Posterior cingulate gyrus (tissue), 11 donors: ENCODE measurements around the gene SLX1B.
"Not testable (repeated sequence)": the region's sequence is repeated elsewhere in the genome, so short reads cannot be mapped to it uniquely, and the experiment has no call there.

Experiments used
- DNase-seq, 10 donors: peaks; one replicate each; pipeline versions ENCODE4 v3.0.0 to v3.0.0-alpha.2; 2020 to 2021; ENCODE audit warnings: mixed read lengths in 3 of 10
- intact Hi-C: fragments of 100-400 bp; cut with DNase I; formaldehyde crosslinking; loops from one replicate; pipeline ENCODE4 v1.15.1; 2023

The SLX1B gene

DNA sequence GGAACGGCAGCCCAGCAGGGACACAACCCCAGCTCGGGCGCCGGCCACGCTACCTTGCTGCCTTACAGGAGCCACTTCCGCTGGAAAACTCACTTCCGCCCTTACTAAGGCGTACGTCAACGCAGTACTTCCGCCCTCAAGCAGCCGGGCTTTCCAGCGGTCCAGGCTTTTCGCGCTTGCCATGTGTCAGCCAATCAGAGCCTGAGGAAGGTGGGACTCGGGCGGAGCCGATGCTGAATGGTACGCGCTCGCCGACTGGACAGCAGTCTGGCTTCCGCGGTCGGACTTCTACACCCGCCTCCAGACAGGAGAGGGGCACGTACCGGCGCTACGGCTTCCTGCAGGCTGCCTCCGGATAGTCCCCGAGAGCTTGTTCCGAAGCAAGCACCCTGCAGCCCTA, at the start of gene SLX1B, which contains the start of gene BOLA2:
Gene SLX1B (plus strand): TSS at position 265 of the 400 bp plus-strand sequence.
Gene BOLA2 (minus strand): TSS at position 83 of the 400 bp plus-strand sequence. CDS start 98 bp downstream, outside the sequence.
- DNase-seq, intact Hi-C loops: not testable (repeated sequence)

DNA sequence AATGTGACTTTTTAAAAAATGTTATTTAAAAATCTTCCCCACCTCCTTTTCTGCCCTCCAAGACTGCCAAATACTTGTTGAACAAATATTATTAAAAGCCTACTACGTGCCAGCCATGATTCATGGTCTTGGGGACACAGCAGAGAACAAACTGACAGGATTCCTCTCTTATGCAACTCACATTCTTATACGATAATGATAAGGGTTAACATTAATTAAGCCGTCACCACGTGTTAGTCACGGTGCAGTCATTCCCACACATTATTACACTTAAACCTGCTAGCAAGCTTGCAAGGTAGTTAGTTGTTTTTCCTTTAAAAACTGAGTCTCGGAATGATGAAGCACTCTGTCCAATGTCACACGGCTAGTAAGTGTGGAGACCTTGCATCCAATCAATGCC, 49.1 kb upstream of the SLX1B start:
- intact Hi-C loops, DNase-seq: not testable (repeated sequence)

DNA sequence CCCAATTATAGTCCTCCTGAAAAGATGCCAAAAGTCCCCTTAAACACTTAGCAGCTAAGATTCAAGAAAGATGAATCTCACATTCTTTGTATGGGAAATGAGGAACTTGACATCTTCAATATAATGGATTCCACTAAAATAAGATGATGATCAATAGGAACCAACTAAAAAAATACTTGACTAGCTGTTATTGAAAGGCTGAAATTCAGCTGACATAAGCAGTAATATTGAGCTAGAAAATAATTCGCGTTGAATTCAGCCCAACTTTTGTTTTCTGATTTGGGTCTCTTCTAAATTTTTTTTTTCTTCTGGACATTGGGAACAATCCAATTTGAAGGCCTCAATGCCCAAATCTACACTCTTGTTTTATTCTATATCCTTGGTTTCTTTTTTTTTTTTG, 30.7 kb upstream of the SLX1B start:
- DNase-seq, intact Hi-C loops: not testable (repeated sequence)

DNA sequence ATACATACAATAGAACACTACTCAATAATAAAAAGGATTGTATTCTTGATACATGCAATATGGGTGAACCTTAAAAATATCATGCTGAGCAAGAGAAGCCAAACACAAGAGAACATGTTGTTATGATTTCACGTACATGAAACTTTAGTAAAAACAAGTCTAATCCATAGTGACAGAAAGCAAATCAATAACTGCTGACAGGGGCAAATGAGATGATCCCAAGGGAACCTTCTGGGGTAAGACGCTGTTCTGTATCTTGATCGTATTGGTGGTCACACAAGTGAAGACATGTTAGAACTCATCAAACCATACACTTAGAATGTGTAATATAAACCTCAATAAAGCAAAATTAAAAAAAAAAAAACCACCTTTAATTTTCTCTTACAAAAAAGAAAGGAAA, 28.9 kb upstream of the SLX1B start:
- DNase-seq, intact Hi-C loops: not testable (repeated sequence)

DNA sequence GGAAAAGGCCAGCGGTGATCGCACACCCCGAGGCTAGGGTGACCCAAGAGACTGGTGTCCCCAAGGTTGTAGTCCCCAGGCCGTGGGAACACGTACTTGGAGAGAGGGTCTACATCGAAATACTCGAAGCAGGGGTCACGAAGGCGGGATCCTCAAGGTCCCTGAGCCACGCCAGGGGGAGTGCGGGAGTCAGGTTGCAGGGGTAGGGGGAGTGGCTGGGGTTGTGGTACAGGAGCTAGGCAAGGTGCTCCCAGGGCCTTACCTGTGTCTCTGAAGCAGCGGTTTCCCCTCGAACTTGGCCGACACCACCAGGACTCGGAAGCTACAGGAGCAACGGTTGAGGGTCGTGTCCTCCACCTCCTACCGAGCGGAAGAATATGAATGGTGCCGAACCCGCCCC, 579 bp upstream of the SLX1B start:
- DNase-seq, intact Hi-C loops: not testable (repeated sequence)

DNA sequence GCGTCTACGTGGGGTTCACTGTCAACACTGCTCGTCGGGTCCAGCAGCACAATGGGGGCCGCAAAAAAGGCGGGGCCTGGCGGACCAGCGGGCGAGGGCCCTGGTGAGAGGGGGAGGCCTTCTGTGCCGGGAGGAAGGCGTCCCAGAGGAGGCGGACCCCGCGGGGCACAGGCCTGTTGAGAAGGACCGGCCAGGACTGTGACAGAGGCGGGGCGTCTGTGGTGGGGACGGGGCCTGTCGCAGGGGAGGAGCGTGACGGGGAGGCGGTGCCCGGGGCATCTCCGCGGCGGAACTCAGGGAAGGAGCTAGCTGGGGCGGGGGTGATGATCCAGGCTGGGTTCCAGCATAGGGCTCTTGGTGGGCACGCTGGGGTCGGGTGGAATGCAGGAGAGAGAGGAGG, 495 bp downstream of the SLX1B start:
- intact Hi-C loops, DNase-seq: not testable (repeated sequence)

DNA sequence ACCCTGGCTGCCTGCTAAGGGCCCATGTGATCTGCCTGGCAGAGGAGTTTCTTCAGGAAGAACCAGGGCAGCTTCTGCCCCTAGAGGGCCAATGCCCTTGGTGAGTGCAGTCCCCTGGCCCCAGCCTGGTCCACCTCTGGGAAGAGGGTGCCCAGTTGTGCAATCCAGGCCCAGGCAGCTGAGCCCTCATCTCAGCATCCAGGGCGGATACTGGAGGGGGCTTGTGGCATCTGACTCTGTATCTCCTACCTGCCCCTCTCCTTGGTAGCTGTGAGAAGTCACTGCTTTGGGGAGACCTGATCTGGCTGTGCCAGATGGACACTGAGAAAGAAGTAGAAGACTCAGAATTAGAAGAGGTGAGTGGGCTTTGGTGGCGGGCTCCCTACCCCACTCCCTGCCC, 3.3 kb downstream of the SLX1B start:
- intact Hi-C loops = not testable (repeated sequence)
- DNase-seq = peak in 2 of 10 donors; percentile 39 to 49

DNA sequence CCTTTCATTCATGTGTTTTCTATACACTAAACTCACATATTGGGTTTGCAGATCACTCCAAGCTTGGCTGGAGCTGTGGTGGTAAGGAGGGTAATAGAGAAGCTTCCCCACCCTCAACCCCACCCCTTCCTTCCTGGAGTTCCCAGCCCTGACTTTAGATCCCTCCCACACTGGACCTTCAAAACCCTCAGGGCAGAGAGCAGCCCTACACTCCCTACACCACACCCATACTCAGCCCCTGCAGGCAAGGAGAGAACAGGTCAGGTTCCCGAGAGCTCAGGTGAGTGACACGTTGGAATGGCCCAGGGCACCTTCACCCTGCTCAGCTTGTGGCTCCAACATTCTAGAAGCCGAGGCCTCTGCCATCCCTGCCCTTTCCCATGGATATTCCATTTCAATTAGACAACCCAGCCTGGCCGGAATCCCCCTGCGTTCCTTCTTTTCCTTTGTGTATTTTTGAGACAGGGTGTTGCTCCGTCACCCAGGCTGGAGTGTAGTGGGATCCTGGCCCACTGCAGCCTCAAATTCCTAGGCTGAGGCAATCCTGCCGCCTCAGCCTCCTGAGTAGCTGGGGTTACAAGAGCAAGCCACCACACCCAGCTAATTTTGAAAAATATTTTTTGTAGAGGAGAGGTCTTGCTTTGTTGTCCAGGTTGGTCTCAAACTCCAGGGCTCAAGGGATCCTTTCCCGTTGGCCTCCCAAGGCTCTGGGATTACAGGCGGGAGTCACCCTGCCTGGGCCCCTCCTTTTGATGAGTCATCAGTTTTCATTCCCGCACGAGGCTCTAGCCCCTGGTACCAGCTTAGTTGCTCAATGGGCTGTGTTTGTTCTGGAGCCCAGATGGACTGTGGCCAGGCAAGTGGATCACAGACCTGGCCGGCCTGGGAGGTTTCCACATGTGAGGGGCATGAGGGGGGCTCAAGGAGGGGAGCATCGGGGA, 5.6 kb downstream of the SLX1B start, which contains the start of gene SULT1A4:
Gene SULT1A4 (plus strand): TSS at position 208 of the 941 bp plus-strand sequence. CDS start 1,473 bp downstream, outside the sequence.
- DNase-seq, intact Hi-C loops: not testable (repeated sequence)

DNA sequence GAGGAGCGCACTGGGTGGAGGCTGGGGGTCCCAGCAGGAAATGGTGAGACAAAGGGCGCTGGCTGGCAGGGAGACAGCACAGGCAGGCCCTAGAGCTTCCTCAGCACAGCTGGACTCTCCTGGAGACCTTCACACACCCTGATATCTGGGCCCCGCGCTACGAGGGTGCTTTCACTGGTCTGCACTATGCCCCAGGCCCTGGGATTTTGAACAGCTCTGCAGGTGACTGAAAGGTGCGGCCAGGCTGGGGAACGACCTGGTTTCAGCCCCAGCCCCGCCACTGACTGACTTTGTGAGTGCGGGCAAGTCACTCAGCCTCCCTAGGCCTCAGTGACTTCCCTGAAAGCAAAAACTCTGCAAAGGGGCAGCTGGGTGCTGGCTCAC, 6.3 kb downstream of the SLX1B start:
- DNase-seq, intact Hi-C loops: not testable (repeated sequence)

DNA sequence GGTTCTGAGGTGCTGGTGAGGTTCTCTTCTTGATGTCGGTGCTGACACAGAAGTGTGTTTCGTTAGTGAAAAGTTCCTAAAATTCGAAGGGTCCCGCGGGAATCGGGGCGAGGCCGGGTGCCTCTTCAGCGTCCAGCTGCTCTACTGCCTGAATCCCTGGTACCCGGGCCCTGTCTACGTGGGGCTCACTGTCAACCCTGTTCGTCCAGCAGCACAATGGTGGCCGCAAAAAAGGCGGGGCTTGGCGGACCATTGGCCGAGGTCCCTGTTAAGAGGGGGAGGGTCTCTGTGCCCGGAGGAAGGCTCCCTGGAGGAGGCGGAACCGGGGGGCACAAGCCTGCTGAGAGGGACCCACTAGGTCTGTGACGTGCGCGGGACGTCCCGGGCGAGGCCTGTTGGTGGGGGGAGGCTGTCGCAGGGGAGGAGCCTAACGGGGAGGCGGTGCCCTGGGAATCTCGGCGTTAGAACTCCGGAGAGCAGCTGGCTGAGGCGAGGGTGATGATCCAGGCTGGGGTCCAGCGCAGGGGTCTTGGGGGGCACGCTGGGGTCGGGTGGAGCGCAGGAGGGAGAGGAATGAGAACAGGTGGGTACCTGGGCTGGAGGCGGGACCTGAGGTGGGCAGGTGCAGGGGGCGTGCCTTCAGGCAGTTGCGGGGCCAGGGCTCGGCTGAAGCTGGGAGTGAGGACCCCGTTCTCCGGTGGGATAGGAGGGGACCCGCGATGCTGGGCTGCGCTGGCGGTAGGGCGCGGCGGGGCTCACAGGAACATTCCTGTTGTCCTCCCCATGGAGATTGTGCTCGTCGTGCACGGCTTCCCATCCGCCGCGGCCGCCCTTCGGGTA, 11.9 kb downstream of the SLX1B start:
- DNase-seq, intact Hi-C loops: not testable (repeated sequence)

DNA sequence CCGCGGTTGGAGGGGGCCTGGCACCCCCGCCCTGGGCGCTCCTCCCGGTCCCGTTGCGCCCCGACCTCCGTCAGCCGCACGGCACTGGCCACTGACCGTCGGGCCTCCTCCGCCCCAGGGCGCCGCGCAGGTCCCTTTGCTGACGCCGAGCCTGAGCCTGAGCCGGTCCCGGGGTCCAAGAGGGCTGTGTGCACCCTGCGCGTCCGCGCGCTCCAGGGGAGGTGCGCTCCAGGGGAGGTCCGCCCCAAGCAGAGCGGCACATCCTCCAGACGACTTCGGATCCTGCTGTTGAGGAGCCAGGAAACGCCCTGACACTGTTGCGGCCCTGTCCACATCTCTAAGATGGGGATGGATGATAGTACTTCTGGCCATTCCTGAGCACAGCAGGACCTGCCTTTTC, 12.6 kb downstream of the SLX1B start:
- DNase-seq, intact Hi-C loops: not testable (repeated sequence)

DNA sequence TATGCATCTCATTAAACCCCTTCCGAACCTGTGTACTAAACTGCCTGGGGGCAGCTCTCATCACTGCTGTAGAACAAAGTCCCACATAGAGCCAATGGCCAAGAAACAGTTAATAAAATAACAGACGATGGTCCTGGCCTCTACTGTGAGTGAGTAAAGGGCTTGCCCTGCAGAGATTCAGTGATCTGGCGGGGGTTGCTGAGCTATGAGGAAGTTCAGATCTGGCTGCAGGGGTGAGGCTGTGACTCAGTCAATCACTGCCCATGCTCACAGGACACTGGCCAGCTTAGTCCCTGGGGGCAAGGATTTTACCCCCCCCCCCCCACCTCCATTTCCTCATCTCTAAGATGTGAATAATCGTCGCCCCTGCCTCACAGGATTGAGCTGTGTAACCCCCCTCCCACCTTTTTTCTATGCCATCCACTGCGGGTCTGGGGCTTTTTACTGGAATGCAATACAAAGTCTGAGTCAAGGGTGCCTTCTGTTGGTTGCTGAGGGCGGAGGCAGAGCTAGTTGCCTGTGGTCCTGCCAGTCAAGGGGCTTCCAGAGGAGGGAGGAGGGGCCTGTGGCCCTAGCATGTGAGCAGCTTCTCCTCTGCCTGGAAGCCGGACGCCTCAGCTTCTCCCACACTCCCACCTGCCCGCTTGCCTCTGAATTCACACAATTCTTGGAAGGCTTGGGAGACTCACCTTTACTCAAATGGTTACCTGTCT, 13.5 kb downstream of the SLX1B start:
- intact Hi-C loops, DNase-seq: not testable (repeated sequence)

DNA sequence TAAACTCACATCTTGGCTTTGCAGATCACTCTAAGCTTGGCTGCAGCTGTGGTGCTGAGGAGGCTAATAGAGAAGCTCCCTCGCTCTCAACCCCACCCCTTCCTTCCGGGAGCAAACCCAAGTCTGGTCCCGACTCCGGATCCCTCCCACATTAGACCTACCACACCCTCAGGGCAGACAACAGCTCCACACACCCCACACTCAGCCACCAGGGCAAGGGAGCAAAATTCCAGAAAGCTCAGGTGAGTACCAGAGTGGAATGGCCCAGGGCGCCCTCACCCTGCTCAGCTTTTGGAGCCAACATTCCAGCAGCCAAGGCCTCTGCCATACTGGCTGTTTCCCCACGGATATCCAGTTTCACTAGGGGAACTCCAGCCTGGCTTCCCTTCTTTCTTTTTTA, 15.3 kb downstream of the SLX1B start:
- peak in 8 of 10 donors; percentile 2 to 79 (median 15) for DNase-seq
- intact Hi-C loops = not testable (repeated sequence)

DNA sequence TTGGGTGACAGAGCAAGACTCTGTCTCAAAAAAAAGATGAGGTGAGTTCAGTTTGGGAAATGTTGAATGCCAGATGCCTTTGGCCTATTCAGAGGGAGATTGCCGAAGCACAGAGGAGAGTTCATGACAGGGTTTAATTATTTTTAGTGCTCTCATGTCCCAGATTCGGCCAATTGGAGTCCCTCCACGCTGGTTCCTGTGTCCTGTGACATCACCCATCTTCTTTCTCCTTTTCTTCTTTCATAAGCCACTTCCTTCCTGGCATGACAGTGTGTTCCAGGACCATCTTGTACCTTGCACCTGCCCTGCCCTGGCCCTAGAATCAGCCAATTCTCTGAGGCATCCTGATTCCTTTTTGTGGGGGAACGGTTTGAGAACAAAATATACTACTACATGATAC, 17.7 kb downstream of the SLX1B start:
- intact Hi-C loops, DNase-seq: not testable (repeated sequence)

DNA sequence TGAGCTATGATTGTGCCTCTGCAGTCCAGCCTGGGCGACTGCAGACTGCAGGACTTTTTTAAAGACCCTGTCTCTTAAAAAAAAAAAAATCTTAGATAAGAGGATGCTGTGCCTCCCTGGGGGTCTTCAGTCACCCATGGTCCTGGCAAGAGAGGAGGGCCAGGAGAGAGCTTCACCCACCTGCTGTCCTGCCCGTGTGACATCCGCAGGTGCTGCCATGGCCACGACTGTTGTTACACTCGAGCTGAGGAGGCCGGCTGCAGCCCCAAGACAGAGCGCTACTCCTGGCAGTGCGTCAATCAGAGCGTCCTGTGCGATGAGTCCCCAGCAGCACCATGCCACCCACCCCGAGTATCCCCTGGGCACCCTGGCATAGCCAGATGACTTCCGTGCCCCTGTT, 27.9 kb downstream of the SLX1B start:
- peak in 6 of 10 donors; percentile 5 to 78 (median 21) for DNase-seq
- intact Hi-C loops = not testable (repeated sequence)

DNA sequence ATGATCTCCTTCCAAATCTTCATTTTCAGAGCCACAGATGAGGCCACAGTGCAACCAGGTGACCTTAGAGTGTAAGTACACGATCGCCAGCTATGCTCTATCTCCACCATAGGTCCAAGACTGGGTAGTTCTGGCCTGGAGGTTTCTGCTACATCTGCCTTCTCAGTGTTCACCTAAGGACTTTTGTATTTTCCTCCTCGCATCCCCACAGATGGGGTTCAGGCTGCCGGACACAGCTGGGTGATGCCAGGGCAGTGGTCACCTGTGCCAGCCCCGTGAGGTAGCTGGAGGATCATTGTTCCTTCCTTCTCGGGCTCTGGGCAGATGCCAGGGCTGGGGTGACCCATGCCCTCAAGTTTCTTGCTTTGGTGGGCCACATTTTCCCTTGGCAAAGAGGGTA, 52.0 kb downstream of the SLX1B start, which contains the start of gene NPIPB12:
Gene NPIPB12 (minus strand): TSS at position 101 of the 400 bp plus-strand sequence.
- DNase-seq, intact Hi-C loops: not testable (repeated sequence)
